Activated T-cell treated with anti-CD3 and anti-CD28 coated beads, Interleukin-2, amount 50 U/mL, for 4 hours (primary cell): ENCODE results near the gene FCHSD2. TPM values are rescaled to one million over a fixed set of nuclear protein-coding genes. Genes with fewer than 3 reads are reported as not detected.
"Not testable (repeated sequence)": the region's sequence is repeated elsewhere in the genome, so short reads cannot be mapped to it uniquely, and the experiment has no call there.

Experiments used
- ATAC-seq, 2 donors: fragments of 200-7000 bp; cut with Tn5 transposase; one replicate each; pipeline ENCODE4 v1.10.0; 2021
- DNase-seq: peaks from one replicate; pipeline ENCODE4 v3.0.0-alpha.2; 2020
- H3K27me3 Mint-ChIP-seq: one replicate; pipeline ENCODE4 v1.8.0; 2021; ENCODE audit warnings: low read depth, mixed read lengths
- H3K36me3 Mint-ChIP-seq: one replicate; pipeline ENCODE4 v1.8.0; 2022; ENCODE audit warnings: mixed read lengths; ENCODE audit not compliant: insufficient read depth
- H3K4me1 Mint-ChIP-seq: one replicate; pipeline ENCODE4 v1.8.0; 2021; ENCODE audit warnings: low read depth, mixed read lengths
- H3K4me3 Mint-ChIP-seq: one replicate; pipeline ENCODE4 v1.8.0; 2021; ENCODE audit warnings: mild to moderate bottlenecking, moderate library complexity, mixed read lengths
- H3K9me3 Mint-ChIP-seq: one replicate; pipeline ENCODE4 v1.8.0; 2021; ENCODE audit warnings: mixed read lengths
- total RNA-seq, 3 donors: library from RNA; stranded (reverse); gene quantifications; one replicate each; pipeline ENCODE4 v1.2.1, GENCODE V29; 2021

FCHSD2 gene
- total RNA-seq, 3 donors from 2014 or later: 16.3 to 25.0 (median 20.3) TPM

GRCh38 chr11:72871119-72871518 is 271.0 kb downstream of the FCHSD2 start:
- no peaks in the 10 kb centered on the region for H3K9me3 Mint-ChIP-seq
- H3K4me3 Mint-ChIP-seq: no peak overlapping the region
- H3K36me3 Mint-ChIP-seq: peaks cover 23% of the 10 kb centered on the region
- ATAC-seq (no peak), DNase-seq (no peak)
- H3K4me1 Mint-ChIP-seq: peaks cover 14% of the 10 kb centered on the region
- no peaks in the 10 kb centered on the region for H3K27me3 Mint-ChIP-seq

- Mint-ChIP-seq H3K9me3 (no peaks in the 10 kb centered on the region), H3K4me1 (peaks cover 17% of the 10 kb centered on the region), H3K27me3 (no peaks in the 10 kb centered on the region), H3K36me3 (peaks cover 19% of the 10 kb centered on the region), H3K4me3 (no peak overlapping the region)
- ATAC-seq (no peak), DNase-seq (no peak)
These were observed 272.3 kb downstream of the FCHSD2 start for GRCh38 chr11:72869831-72870230.

- Mint-ChIP-seq H3K9me3 (no peaks in the 10 kb centered on the region), H3K4me3 (no peak overlapping the region), H3K4me1 (peaks cover 17% of the 10 kb centered on the region), H3K36me3 (peaks cover 19% of the 10 kb centered on the region), H3K27me3 (no peaks in the 10 kb centered on the region)
- ATAC-seq (no peak), DNase-seq (no peak)
These were observed 274.1 kb downstream of the FCHSD2 start for GRCh38 chr11:72867970-72868369.

- DNase-seq (no peak), ATAC-seq (no peak)
- H3K36me3 Mint-ChIP-seq: peaks cover 16% of the 10 kb centered on the region
- H3K4me1 Mint-ChIP-seq: peaks cover 9% of the 10 kb centered on the region
- no peaks in the 10 kb centered on the region for H3K9me3 Mint-ChIP-seq
- H3K4me3 Mint-ChIP-seq: no peak overlapping the region
- no peaks in the 10 kb centered on the region for H3K27me3 Mint-ChIP-seq
These were observed 277.1 kb downstream of the FCHSD2 start for GRCh38 chr11:72864702-72865655.

GRCh38 chr11:72863916-72864315 is 278.2 kb downstream of the FCHSD2 start:
- no peak overlapping the region for H3K4me3 Mint-ChIP-seq
- H3K36me3 Mint-ChIP-seq: peaks cover 20% of the 10 kb centered on the region
- ATAC-seq: no peak
- peaks cover 3% of the 10 kb centered on the region for H3K4me1 Mint-ChIP-seq
- DNase-seq: no peak
- H3K27me3 Mint-ChIP-seq: no peaks in the 10 kb centered on the region
- no peaks in the 10 kb centered on the region for H3K9me3 Mint-ChIP-seq

DNA sequence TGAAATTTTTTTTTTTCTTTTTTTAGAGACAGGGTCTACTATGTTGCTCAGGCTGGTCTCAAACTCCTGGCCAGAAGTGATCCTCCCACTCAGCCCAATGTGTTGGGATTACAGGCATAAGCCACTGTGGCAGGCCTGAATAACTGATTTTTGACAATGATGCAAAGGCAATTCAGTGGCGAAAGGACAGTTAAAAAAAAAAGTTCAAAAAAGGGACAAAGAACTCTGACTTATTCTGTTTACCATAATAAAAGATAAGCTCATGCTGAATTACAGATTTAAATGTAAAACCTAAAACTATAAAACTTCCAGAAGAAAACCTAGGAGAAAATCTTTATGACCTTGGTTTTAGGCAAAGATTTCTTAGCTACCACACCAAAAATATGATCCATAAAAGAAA is 279.0 kb downstream of the FCHSD2 start:
- DNase-seq: no peak
- Mint-ChIP-seq H3K4me1 (peaks cover 3% of the 10 kb centered on the region), H3K27me3 (no peaks in the 10 kb centered on the region), H3K36me3 (peaks cover 24% of the 10 kb centered on the region), H3K9me3 (no peaks in the 10 kb centered on the region), H3K4me3 (no peak overlapping the region)
- ATAC-seq: no peak

GRCh38 chr11:72860592-72860991 is 281.5 kb downstream of the FCHSD2 start:
- no peak for ATAC-seq
- peaks cover 3% of the 10 kb centered on the region for H3K4me1 Mint-ChIP-seq
- no peak for DNase-seq
- H3K9me3 Mint-ChIP-seq: no peaks in the 10 kb centered on the region
- no peaks in the 10 kb centered on the region for H3K27me3 Mint-ChIP-seq
- H3K4me3 Mint-ChIP-seq: no peak overlapping the region
- H3K36me3 Mint-ChIP-seq: peaks cover 12% of the 10 kb centered on the region

DNA sequence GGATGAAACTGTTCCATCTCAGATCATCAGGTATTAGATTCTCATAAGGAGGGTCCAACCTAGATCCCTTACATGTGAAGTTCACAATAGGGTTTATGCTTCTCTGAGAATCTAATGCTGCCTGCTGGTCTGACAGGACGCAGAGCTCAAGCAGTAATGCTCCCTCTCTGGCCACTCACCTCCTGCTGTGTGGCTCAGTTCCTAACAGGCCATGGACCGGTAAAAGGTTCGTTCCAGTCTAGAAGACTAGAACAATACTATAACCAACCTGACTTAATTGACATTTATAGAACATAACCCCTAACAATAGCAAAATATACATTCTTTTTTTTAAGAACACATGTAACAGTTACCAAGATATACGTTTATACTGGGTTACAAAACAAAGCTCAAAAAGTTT is 282.1 kb downstream of the FCHSD2 start:
- DNase-seq: no peak
- Mint-ChIP-seq H3K36me3 (peaks cover 12% of the 10 kb centered on the region), H3K4me3 (no peak overlapping the region), H3K9me3 (no peaks in the 10 kb centered on the region), H3K4me1 (no peaks in the 10 kb centered on the region), H3K27me3 (no peaks in the 10 kb centered on the region)
- no peak for ATAC-seq

- Mint-ChIP-seq H3K27me3 (no peaks in the 10 kb centered on the region), H3K36me3 (peaks cover 12% of the 10 kb centered on the region), H3K4me1 (no peaks in the 10 kb centered on the region), H3K9me3 (no peaks in the 10 kb centered on the region), H3K4me3 (no peak overlapping the region)
- ATAC-seq (no peak), DNase-seq (no peak)
These were observed 283.0 kb downstream of the FCHSD2 start for GRCh38 chr11:72859126-72859525.

GRCh38 chr11:72858267-72858666 is 283.9 kb downstream of the FCHSD2 start:
- not testable (repeated sequence) for ATAC-seq, H3K27me3 Mint-ChIP-seq, DNase-seq, H3K4me3 Mint-ChIP-seq, H3K9me3 Mint-ChIP-seq, H3K4me1 Mint-ChIP-seq
- H3K36me3 Mint-ChIP-seq: peaks cover 12% of the 10 kb centered on the region

- Mint-ChIP-seq H3K9me3 (no peaks in the 10 kb centered on the region), H3K36me3 (peaks cover 13% of the 10 kb centered on the region), H3K27me3 (no peaks in the 10 kb centered on the region), H3K4me3 (no peak overlapping the region), H3K4me1 (peaks cover 2% of the 10 kb centered on the region)
- ATAC-seq (no peak), DNase-seq (no peak)
These were observed 285.4 kb downstream of the FCHSD2 start for GRCh38 chr11:72856551-72857345.

GRCh38 chr11:72856065-72856464 is 286.1 kb downstream of the FCHSD2 start:
- H3K9me3 Mint-ChIP-seq: no peaks in the 10 kb centered on the region
- H3K27me3 Mint-ChIP-seq: no peaks in the 10 kb centered on the region
- DNase-seq: no peak
- H3K4me1 Mint-ChIP-seq: peaks cover 2% of the 10 kb centered on the region
- H3K4me3 Mint-ChIP-seq: no peak overlapping the region
- peaks cover 13% of the 10 kb centered on the region for H3K36me3 Mint-ChIP-seq
- ATAC-seq: no peak

DNA sequence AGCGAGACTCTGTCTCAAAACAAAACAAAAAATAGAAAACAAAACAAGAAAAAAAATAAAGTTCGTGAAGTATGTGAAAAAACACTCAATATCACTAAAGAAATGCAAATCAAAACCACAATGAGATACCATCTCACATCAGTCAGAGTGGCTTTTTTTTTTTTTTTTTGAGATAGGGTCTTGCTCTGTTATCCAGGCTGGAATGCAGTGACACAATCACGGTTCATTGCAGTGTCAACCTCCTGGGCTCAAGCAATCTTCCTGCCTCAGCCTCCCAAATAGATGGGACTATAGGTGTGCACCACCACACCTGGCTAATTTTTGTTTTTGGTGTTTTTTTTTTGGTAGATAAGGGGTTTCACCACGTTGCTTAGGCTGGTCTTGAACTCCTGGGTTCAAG is 290.4 kb downstream of the FCHSD2 start:
- H3K4me1 Mint-ChIP-seq: peaks cover 6% of the 10 kb centered on the region
- peaks cover 6% of the 10 kb centered on the region for H3K36me3 Mint-ChIP-seq
- H3K4me3 Mint-ChIP-seq: no peak overlapping the region
- no peaks in the 10 kb centered on the region for H3K27me3 Mint-ChIP-seq
- ATAC-seq: no peak
- no peak for DNase-seq
- no peaks in the 10 kb centered on the region for H3K9me3 Mint-ChIP-seq

DNA sequence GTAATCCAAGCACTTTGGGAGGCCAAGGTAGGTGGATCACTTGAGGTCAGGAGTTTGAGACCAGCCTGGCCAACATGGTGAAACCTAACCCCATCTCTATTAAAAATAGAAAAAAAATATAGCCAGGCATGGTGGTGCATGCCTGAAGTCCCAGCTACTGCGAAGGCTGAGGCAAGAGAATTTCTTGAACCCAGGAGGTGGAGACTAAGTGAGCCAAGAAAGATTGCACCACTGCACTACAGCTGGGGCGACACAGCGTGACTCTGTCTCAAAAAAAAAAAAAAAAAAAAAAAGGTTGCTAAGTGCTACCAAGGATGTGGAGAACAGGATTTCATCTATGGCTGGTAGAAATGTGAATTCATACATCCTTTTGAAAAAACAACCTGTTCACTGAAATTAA is 291.3 kb downstream of the FCHSD2 start:
- Mint-ChIP-seq H3K9me3 (no peaks in the 10 kb centered on the region), H3K27me3 (no peaks in the 10 kb centered on the region), H3K36me3 (peaks cover 7% of the 10 kb centered on the region), H3K4me3 (no peak overlapping the region), H3K4me1 (peaks cover 6% of the 10 kb centered on the region)
- DNase-seq: no peak
- ATAC-seq: no peak
